HG03520 (cell line): ENCODE data around the gene ANP32A.
"Not testable (repeated sequence)": the region's sequence is repeated elsewhere in the genome, so short reads cannot be mapped to it uniquely, and the experiment has no call there.

Source experiments
- ATAC-seq: cut with Tn5 transposase; IDR thresholded peaks from one replicate; pipeline ENCODE4 v1.9.1; 2021; ENCODE audit warnings: mild to moderate bottlenecking, moderate library complexity; ENCODE audit not compliant: unreplicated experiment

The ANP32A gene

DNA sequence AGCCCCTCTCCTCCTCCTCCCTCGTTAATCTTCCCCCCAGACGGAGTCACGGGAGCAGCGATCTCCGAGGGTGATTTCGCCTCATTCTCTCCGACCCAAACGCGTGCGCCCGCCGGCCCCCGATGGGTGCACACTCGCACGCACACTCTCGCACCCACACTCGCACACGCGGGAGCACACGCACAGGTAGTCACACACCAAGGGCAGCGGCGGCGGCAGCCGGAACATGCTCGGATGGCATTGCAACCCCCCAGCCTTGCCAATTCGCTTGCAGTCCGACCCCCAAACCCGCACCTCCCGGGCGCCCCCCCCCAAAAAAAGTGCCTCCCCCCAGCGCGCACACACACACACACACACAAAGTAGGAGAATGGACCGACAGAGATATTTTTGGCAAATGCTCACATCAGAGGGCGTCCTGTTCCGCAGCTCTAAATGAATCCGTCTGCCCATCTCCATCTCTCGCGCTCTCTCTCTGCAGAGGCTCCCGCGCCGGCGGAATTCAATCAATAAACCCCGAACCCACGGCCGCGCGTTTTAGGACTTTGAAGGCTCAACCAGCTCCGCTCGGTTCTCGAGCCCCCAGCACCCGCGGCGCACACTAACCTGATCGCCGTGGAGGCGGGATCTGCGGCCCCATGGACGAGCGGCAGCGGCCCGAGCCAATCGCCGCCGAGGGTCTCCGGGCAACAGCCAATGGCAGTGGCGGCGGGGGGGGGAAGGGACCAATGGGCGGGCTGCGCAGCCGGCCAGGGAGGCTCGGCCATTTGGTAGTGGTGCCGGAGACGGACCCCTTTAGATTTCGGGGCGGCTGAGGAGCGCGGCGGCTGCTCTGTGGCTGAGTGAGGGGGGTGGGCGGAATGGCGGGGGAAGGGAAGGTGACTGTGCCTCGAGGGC is at the start of gene ANP32A:
Gene ANP32A, minus strand, starts transcription at position 601 of the 895 bp plus-strand sequence. Its CDS starts 144 bp downstream, at position 457.
- peak; percentile 50 for ATAC-seq

DNA sequence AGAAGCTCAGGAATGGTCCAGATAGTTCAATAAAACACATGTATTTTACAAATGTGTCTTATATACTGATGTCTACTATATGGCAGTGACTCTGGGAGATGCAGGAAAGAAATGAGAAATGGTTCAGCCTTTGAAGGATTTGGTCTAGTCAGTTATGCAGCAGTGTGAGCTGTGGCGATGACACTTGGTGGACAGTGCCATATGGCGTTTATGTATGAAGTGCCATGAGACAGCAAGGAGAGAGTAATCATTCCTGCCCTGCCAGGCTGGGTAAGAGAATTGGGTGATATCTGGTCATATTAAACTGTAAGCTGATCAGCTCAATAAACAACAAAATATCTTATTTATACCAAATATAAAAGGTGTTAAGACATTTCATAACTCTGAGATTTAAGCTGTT is 47.6 kb upstream of the ANP32A start:
- no peak for ATAC-seq

DNA sequence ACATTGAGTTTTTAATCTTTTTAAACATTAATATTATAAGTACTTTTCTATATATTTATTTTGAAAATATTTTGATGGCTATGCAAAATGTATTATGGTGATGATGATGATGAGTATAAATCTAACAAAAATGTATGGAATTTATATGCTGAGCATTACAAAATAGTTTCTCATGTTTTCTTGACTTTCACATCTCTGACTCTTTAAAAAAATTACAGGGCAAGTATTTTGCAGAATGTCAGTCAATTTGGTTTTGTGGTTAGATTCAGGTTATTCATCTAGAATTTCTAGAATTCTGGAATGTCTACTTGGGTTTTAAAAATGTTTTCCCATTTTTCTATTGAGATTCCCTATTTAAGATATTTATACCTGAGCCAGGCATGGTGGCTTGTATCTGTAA is 41.7 kb upstream of the ANP32A start:
- no peak for ATAC-seq

DNA sequence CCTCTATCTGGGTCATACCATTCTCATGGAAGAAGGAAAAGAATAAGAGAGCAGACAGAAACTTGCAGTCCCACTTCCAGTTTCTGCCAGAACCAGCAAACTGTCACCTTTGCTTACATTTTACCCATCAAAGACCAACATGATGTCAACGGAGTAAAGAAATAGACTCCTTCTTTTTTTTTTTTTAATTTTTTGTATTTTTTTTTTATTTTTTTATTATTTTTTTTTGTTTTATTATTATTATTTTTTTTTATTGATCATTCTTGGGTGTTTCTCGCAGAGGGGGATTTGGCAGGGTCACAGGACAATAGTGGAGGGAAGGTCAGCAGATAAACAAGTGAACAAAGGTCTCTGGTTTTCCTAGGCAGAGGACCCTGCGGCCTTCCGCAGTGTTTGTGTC is 38.0 kb upstream of the ANP32A start:
- ATAC-seq = not testable (repeated sequence)

DNA sequence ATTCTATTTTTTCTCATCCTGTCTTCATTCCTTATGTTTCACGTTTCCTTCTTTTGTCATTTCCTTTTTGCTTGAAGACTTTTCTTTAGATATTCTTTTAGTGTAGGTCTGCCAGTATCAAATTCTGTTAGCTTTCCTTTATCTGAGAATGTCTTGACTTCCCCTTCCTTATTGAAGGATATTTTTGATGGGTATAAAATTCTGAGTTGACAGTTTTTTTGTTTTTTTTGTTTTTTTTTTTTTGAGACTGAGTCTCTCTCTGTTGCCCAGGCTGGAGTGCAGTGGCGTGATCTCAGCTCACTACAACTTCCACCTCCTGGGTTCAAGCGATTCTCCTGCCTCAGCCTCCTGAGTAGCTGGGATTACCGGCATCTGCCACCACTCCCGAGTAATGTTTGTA is 36.7 kb upstream of the ANP32A start:
- not testable (repeated sequence) for ATAC-seq

DNA sequence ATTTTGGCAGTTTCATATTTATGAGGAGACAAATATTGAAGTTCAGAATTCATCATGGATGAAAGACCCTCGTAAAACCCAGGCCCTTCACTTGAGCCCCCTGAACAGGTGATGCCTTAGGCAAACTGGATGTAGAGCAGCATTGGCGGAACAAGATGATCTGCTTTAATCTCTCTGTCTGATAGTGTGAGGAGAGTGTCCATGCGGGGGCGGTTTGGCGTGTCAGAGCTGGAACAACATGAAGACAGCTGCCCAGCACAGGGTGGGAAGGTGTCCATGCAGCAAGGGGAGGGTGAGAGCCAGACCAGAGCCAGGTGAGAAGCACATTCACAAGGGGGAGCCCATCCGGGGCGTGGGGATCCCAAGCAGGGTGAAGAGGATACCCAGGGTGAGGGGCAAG is 31.8 kb upstream of the ANP32A start:
- no peak for ATAC-seq

DNA sequence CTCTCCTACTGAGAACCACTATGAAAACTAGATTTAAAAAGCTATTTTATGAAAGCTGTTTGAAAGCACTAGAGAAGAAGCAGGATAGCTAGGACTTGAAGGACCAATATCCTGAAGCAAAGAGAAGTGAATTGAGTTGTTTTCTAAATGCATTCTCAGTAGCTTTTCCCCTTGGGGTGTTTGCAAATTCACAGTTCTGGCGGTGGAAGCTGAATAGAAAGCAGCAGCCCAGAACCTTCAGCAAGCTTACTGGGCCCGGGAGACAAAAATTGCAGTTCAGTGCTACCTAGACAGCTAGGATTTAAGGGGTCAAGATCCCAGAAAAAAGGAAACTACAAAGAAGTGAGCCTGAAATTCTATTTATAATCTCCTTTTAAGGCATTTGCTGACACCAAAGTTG is 31.3 kb upstream of the ANP32A start:
- ATAC-seq = no peak

DNA sequence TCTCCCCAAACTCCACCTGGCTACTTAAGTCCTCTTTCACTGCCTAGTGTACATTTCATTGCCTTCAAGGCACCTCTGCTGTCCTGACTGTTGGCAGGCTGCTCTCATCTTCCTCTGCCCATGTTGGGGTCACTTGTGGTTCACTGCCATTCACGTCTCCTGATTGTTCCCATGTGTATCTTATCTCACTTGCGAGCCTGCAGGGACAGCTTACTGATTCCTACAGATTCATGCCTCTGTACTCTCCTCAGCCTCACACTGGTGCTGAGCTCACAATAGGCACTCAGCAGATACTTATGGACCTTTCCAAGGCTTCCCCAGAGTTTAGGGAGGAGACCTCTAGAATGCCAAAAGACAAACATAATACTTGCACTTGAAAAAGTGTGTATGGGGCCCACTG is 28.8 kb upstream of the ANP32A start:
- ATAC-seq = no peak

DNA sequence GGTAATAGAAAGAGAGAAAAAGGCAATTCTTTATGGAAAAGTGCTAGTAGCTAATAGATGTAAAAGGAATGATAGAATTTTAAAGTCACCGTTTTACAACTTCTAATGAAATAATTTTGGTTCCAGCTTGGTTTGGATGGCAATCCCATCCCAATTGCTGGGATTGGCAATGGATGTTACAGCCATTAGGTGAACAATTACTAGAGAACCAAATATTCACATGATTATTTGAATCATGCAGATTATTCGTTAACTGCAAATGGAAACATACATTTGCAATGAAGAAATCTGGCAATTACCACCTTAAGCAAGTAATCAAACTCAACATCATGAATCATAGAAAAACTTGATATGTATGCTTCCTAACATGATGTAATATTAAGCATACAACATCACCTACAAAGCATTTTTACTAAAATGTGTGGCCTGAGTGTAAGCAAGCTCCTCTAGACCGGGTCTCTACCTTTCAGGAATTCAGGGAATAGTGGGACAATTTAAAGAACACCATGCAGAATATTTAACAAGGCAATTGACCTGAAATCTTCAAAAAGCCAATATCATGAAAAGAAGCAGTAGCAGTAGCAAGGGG is 26.2 kb upstream of the ANP32A start:
- no peak for ATAC-seq

DNA sequence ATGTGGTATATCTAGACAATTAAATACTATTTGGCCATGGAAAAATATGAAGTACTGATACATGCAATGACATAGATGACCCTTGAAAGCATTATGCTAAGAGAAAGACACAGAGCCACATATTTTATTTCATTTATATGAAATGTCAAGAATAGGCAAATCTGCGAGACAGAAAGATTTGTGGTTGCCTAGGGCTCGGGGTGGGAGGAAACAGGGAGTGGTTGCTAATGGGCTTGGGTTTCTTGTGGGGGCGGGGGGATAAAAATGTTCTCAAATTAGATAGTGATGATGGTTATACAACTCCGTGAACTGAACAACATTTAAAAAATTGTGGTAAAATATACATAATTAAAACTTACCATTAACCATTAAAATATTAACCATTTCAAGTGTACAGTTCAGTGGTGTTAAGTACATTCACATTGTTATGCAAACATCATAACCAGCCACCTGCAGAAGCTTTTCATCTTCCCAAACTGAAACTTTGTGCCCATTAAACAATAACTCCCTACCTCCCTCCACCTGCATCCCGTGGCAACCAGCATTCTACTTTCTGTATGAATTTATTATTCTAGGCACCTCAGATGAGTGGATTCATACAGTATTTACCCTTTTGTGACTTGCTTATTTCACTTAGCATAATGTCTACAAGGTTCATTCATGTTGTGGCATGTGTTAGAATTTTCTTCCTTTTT is 24.3 kb upstream of the ANP32A start:
- no peak for ATAC-seq

DNA sequence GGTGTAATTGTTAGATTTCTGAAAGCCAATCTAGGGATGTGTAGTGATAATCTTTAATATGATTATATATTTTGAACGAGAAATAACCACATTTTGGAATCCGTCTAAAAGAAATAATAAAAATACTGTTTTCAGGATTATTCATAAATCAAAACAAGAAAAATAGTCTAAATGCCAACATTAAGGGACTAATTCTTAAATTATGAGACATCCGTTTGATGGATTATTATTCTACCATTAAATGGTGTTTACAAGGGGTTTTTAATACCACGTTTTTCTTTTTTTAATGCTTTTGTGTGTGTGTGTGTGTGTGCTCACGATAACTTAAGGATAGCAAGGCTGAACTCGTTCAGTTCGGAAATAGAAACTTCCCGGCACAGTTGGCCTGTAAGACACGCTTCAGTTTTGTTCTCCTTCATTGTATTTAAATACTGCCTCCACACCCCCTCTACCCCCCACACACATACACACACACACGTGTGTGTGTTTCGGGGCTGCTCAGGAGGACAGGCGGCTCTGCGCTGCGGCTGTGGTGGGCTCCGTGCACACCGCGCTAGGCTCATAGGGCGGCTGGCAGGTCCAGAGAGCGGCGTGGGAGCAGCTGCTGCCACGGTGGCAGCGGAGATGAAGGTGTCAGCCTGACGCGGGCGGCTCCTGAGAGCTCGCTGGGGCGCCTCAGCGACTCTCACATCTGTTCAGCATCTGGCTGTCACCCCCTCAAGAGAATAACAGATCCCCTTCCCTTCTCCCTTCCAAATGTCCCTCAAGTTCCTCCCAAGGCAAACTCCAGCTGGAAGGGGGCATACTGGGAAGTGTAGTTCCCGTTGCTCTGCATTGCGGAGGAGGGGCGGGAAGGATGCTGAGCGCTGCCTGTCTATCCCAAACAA is 23.0 kb upstream of the ANP32A start:
- ATAC-seq = no peak

DNA sequence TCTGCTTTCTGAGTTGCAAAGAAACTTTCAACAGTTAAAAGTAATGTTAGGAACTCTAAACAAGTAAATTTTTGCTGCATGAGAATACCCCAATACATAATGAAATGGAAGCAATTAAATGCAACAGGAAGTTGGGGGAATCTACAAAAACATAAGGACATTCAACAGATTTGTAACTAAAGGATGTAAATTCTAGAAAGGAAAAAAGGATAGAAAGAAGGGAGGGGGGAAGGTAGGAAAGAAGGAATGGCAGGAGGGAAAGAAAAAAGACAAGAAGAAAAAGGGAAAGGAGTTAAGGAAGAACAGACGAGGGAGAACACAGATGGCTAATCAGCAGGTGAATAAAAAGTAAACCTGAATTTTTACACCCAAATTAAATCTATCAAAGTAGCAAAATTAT is 22.3 kb upstream of the ANP32A start:
- ATAC-seq = no peak

DNA sequence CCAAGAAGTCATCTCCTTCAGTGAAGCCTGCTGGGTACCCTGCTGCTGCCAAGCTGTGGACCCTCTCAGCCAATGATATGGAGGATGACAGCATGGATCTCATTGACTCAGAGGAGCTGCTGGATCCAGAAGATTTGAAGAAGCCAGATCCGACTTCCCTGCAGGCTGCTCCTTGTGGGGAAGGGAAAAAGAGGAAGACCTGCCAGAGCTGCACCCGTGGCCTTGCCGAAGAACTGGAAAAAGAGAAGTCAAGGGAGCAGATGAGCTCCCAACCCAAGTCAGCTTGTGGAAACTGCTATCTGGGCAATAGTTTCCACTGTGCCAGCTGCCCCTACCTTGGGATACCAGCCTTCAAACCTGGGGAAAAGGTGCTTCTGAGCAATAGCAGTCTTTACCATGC is 13.7 kb upstream of the ANP32A start:
- no peak for ATAC-seq

DNA sequence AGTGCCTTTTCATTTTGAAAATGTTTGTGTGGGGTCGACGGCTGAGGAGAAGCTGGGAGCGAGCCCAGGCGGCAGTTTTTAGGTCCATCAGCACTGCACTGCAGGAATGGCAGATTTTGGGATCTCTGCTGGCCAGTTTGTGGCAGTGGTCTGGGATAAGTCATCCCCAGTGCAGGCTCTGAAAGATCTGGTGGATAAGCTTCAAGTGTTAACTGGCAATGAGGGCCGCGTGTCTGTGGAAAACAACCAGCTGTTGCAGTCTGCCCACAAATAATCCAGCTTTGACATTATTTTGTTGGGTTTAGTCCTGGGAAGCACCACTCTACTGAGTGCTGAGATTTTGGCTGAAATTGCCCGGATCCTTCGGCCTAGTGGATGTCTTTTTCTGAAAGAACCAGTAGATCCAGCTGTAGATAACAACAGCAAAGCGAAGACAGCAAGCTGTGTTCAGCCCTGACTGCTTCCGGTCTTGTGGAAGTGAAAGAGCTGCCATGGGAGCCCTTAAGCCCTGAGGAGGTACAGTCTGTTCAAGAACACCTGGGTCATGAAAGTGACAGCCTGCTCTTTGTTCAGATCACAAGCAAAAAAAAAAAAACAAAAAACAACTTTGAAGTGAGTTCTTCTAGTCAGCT is 13.1 kb upstream of the ANP32A start:
- no peak for ATAC-seq

DNA sequence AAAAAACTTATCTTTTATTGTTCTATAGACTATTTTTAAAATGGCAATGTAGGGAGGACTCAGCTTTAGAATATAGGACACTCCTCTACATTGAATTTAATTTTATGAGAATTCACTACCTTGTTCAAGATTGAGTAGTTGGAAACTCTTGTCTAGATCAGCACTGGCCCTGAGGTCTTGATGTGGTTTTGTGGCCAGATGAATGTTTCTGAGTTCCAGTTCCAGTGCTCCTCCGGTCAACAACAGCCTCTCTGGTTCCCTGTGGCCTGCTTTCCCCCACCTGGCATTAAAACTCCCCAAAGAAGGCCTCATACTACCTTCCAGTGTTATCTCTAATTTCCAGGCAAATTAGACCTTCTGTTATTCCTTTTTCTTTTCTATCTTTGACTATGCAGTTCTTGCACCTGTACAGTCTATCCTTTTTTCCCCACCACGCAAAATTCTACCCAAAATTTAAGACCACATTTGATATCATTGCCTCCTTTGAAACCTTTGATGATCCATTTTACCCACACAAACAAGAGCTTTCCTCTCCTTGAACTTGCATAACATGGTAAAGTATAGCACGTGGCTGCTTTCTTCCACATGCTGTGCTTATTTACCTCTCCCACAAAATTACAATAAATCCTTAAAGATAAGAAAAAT is 9.6 kb upstream of the ANP32A start:
- no peak for ATAC-seq

DNA sequence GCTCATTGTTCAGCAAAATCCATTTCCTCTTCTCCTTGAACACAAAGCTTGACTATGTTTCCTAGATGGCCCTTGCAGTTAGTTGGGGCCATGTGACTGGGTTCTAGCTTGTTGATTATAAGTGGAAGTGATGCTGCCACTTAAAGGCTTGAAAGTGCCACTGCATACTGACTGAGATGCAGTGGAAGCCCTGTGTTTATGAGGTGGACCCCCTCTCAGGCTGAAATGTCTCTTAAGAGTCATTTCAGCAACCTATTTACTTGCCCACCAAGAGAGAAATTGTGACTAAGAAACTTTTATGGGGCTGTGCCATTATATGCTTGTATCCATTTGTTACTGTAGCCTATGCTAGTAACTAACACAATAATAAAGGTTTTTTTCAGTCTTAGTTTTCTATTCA is 8.4 kb upstream of the ANP32A start:
- no peak for ATAC-seq

DNA sequence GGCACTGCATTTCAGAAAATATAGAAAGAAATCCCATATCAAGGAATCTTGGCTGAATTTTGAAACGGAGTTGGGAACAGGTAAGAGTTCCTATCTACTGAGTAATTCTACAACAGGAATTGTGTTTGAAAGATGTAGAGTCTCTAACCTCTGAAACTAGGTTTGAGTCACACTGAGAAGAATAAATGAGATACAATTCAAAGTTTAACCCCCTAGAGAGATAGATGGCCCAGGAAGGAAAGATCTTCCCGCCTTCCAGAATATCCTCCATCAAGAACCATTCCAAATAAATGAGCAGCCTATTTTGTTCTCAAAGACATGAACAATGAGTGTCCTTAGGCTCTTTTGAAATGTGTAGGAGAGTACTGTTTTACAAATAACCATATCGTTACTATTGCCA is 2.9 kb upstream of the ANP32A start:
- ATAC-seq = no peak

DNA sequence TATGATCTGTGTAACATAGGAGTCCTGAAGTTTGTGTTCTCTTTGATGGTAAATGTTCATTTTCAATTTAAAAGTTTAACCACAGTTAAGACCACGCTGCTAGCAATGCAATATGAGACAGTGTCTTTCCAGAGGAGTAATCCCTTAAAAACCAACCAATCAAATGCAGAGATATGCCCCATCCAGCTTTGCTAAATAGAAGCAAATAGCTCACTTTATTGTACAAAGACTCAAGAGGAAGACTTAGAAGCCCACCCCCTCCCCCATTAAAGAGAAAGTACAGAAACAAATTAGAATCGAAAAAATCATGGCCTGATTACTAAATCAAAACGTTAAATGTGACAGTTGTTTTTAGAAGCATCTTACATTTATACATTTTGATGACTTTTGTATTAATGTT is 2.1 kb upstream of the ANP32A start:
- ATAC-seq = no peak

DNA sequence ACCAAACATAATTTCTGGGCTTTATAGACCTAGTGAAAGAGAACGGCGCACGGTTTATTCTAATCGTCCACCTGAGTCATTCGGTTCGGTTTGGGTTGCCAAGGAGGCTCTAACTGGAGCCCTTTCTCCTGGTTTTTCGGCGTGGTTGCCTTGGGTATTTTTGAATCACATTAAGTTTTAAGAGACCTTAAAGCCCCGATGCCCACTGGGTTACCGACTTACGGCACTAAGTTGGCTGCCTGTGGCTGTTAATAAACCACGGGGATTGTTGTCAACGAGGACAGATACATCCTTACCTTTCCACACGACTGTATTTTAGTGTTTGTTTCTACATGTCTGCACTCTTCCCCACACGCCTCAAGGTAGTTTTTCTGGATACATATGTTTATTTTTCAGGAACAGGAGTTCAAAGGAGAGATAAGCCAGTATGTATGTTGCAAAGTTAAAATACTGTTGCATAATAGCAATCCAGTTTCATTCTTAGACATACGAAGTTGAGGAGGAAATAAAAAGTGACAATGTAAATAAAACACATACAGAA is 1.2 kb upstream of the ANP32A start:
- no peak for ATAC-seq
